Panc1 (cell line): ENCODE measurements around the gene THBS2.

Experiments
- POLR2AphosphoS5 ChIP-seq: IDR thresholded peaks from 2 replicates; pipeline ENCODE4 v1.6.1; 2012; ENCODE audit warnings: mild to moderate bottlenecking, low read depth, low read length, moderate library complexity
- TF ChIP-seq, protein P1 (sequence below): fragments of 450-650 bp; IDR thresholded peaks from 2 replicates; pipeline ENCODE4 v1.5.1; 2017; ENCODE audit warnings: mild to moderate bottlenecking

DNA sequence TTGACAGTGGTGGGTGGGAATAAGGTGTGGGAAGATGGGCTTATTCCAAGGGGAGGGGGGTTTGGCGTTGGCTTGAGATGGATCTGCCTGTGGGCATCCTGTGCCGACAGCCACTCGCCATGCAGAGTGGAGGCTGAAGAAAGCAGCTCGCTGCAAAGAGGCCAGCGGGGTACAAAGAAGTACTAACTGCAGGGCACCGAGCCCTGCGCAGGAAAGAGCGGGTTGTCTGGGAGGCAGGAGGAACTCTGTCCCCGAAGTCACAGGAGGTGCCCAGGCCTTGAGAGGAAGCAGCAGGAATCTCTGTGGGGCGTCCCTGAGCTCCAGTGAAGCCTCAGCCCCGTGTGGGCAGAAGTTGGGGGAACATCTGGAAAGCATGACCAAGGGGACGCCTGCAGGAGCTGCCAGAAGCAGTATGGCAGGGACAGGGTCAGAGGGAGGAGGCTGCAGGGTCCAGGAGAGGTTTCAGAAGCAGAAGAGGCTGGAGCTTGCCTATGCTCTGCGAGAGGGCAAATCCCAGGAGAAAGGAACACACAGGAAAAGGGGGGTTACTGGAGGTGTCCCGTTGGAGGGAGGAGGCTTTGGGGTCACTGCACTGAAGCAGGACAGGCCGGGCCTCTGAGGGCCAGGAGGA is 77.2 kb downstream of the THBS2 start:
- TF ChIP-seq, protein P1, sequence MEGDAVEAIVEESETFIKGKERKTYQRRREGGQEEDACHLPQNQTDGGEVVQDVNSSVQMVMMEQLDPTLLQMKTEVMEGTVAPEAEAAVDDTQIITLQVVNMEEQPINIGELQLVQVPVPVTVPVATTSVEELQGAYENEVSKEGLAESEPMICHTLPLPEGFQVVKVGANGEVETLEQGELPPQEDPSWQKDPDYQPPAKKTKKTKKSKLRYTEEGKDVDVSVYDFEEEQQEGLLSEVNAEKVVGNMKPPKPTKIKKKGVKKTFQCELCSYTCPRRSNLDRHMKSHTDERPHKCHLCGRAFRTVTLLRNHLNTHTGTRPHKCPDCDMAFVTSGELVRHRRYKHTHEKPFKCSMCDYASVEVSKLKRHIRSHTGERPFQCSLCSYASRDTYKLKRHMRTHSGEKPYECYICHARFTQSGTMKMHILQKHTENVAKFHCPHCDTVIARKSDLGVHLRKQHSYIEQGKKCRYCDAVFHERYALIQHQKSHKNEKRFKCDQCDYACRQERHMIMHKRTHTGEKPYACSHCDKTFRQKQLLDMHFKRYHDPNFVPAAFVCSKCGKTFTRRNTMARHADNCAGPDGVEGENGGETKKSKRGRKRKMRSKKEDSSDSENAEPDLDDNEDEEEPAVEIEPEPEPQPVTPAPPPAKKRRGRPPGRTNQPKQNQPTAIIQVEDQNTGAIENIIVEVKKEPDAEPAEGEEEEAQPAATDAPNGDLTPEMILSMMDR = no peak
- no peak for TF ChIP-seq POLR2AphosphoS5
